Pons (tissue), 1 donor: ENCODE data around the gene TWNK.
"Not testable (repeated sequence)": the region's sequence is repeated elsewhere in the genome, so short reads cannot be mapped to it uniquely, and the experiment has no call there.

Experiments
- DNase-seq: peaks from one replicate; pipeline ENCODE4 v3.0.0-alpha.2; 2016; ENCODE audit warnings: low spot score

The TWNK gene

DNA sequence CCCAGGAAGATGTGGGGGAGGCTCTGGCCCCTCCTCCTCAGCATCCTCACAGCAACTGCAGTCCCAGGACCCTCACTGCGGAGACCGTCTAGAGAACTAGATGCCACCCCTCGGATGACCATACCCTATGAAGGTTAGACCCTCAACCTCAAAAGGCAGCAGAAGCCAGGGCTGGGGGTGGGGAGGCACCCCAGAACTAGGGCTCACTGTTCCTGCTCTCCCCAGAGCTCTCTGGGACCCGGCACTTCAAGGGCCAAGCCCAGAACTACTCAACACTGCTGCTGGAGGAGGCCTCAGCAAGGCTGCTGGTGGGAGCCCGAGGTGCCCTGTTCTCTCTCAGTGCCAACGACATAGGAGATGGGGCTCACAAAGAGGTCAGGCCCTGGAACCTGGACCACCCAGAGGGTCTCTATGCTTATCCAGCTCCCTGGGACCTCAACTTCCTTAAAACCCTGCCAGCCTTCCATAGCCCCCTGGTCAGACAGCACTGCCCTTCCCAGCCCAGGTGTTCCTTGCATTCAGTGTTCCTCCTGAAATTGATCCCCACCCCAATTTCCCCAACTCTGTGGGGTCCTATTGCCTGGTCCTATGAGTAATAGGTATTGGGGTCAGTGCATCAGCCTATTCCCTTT, 14.3 kb upstream of the TWNK start:
- no peak for DNase-seq

DNA sequence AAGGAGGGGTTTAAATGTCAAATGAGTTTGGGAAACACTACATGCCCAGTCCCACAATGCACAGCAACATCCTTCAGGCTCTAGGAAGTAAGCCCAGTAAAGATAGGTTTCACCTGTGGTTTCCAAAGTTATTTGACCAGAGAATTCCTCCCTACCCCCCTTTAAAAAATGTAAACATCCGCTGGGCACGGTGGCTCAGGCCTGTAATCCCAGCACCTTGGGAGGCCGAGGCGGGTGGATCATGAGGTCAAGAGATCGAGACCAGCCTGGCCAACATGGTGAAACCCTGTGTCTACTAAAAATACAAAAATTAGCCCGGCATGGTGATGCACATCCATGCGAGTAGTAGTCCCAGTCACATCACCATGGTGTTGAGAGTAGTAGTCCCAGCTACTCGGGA, 11.9 kb upstream of the TWNK start:
- not testable (repeated sequence) for DNase-seq

DNA sequence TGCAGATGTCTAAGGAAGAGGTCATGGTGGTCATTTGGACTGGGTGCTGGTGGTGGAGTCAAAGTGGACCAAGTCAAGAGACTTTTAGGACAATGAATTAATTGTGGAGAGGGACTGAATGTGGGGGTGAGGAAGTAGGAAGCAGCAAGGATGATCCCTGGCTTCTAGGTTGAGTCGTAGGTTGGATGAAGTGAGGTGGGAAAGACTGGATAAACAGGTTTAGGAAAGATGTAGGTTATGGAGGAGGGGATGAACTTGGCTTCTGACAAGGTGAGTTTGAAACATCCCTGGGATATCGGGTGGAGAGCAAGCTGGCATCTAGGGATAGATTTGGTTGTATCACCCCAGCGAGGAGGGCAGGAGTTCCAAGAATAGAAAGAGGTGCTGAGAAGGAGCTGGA, 10.4 kb upstream of the TWNK start:
- no peak for DNase-seq

DNA sequence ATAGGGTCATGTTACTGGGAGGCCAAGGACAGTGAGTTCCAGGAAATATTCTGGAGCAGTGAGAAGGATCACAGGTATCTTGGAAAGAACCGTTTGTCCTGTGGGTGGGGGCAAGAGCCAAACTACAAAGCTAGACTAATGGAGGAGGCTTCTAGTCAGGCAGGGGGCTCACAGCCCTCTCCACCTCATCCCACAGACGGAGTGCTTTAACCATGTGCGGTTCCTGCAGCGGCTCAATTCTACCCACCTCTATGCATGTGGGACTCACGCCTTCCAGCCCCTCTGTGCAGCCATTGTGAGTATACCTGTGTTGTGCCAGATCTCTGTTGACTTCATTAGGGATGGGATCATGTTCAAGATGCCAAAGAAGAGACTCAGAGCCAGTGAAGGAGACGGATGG, 9.9 kb upstream of the TWNK start:
- no peak for DNase-seq

DNA sequence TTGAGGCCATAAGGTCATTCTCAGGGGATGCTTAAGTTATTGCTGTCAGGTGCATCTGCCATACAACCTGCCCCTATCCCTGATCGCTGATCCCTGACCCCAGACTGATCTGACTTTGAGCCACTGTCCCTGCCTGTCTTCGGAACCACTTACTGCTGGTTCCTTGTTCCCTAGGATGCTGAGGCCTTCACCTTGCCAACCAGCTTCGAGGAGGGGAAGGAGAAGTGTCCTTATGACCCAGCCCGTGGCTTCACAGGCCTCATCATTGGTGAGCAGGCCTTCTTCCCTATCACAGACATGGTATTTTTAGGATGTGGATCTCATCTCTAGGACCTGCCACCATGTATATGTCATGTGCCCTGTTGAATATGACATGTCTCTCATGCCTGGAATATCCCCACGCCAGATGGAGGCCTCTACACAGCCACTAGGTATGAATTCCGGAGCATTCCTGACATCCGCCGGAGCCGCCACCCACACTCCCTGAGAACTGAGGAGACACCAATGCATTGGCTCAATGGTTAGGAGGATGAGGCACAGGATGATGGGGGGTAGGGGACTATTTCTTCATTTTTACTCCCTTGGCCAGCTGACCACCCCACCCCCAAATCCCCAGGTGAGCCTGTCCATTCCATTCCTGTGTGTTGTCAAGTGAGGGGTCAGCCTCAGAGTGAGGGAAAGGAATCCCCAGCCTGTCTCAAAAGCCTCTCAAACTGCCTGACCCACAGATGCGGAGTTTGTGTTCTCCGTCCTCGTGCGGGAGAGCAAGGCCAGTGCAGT, 9.0 kb upstream of the TWNK start:
- DNase-seq: no peak

DNA sequence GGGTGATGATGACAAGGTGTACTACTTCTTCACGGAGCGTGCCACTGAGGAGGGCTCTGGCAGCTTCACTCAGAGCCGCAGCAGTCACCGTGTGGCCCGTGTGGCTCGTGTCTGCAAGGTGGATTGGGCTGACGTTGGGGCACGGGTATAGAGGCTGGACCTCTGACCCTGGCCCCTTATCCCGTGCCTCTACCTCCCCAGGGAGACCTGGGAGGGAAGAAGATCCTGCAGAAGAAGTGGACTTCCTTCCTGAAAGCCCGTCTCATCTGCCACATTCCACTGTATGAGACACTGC, 8.5 kb upstream of the TWNK start:
- DNase-seq: no peak

DNA sequence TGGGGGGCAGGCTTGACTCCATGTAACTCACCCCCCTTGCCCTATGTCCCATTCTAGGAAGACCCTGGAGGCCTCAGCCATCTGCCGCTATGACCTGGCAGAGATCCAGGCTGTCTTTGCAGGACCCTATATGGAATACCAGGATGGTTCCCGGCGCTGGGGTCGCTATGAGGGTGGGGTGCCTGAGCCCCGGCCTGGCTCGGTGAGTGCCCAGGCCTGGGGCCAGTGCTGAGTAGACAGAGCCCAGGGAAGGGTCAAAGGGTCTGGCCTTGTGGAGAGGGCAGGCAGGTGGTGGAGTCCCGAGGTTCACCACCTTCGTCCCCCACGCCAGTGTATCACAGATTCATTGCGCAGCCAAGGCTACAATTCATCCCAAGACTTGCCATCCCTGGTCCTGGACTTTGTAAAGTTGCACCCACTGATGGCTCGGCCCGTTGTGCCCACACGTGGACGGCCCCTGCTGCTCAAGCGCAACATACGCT, 7.5 kb upstream of the TWNK start:
- no peak for DNase-seq

DNA sequence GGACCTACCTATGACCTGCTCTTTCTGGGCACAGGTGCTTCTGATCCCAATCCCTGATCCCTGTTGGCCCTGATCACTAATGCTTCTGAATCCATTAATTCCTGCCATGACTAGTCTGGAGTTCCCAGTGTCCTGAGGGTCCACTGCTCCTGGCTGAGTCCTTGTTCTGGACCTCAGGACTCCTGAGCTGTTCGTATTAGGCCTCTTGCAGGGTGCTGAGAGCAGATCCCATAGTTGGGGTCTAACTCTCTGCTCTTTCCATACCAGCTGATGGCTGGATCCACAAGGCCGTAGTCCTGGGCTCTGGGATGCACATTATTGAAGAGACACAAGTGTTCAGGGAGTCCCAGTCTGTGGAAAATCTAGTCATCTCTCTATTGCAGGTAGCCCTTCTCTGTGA, 7.0 kb upstream of the TWNK start:
- DNase-seq: no peak

DNA sequence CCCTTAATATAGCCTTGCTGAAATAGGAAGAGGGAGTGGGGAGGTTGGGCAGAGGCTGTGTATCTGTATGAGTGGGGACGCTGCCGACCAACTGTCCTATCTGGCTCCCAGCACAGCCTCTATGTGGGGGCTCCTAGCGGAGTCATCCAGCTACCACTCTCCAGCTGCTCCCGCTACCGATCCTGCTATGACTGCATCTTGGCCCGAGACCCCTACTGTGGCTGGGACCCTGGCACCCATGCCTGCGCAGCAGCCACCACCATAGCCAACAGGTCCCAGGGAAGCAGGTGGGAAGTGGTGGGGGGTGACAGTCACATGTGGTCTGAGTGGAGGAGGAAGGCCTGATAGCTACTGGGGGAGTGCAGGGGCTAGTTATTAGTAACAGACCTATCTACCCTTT, 6.6 kb upstream of the TWNK start:
- DNase-seq: no peak

DNA sequence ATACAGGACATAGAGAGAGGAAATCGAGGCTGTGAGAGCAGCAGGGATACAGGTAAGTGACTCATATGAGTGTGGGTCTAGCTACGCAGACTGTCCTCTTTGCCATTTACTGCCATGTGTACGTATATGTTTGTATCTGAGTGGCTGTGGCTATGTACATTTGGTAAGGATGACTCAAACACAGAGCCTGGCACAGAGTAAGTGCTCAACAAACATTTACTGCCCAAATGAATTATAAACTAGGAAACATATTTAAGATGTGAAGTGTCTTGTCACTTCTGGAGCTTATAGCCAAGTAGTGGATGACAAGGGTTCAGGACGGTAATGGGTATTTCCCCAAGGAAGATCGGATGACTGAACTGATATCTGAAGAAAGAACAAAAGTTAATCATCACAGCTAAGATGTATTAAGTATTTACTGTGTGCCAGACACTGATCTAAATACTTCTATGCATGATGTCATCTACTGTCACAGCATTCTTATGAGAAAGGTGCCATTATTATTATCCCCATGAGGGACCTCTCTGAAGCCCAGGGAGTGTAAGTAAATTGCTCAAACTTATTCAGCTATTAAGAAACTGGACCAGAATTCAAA, 6.1 kb upstream of the TWNK start:
- DNase-seq: no peak

DNA sequence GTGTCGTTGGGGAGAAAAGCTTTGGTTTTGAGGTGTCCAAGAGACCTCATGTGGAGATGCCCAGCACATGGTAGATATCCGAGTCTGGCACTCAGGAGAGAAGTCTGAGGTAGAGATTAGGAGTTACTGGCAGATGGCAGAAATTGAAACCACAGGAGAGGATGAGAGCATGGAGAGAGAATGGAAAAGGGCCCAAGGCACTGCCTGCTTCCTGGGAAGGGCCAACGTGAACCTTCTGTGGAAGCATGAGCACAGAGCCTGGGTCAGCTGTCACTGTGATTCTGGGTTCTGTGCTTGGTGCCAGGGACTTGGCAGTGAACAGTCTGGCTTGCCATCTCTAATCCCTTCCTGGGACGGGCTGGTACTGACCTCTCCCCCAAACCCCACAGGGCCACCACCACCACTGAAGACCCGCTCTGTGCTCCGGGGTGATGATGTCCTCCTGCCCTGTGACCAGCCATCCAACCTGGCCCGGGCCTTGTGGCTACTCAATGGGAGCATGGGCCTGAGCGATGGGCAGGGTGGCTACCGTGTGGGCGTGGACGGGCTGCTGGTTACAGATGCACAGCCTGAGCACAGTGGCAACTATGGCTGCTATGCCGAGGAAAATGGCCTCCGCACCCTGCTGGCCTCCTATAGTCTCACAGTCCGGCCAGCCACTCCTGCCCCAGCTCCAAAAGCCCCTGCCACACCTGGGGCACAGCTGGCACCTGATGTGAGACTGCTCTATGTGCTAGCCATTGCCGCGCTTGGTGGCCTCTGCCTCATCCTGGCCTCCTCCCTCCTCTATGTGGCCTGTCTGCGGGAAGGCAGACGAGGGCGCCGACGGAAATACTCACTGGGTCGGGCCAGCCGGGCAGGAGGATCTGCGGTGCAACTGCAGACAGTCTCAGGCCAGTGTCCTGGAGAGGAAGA, 4.2 kb upstream of the TWNK start:
- DNase-seq: peak; percentile 49

DNA sequence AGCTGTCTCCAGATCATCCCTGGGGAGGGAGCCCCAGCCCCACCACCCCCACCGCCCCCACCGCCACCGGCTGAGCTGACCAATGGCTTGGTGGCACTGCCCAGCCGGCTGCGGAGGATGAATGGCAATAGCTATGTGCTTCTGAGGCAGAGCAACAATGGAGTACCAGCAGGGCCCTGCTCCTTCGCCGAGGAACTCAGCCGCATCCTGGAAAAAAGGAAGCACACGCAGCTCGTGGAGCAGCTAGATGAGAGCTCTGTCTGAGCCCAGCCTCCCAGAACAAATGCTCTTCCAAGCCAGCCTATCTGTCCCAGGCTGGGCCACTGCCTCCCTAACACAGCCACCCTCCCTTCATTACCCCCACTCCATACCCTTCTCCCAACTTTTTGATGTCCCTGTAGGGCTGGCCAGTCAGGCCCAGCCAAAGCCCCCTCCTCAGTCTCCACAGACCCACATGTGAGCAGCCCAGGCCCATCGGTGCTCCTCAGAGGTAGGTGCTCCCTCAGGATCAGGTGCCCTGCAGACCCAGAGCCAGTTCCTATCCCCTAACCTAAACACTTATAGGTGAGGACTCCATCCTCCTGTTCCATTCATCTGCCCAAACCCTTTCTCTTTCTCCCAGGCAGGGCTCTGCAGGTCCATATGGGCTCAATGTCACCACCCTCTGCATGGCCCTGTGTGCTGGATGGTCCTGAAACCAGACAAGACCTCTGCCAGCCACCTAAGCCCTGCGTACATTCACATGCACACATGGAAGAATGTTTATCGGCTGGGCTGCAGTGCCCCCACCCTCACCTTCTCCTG, 3.3 kb upstream of the TWNK start:
- DNase-seq: no peak

DNA sequence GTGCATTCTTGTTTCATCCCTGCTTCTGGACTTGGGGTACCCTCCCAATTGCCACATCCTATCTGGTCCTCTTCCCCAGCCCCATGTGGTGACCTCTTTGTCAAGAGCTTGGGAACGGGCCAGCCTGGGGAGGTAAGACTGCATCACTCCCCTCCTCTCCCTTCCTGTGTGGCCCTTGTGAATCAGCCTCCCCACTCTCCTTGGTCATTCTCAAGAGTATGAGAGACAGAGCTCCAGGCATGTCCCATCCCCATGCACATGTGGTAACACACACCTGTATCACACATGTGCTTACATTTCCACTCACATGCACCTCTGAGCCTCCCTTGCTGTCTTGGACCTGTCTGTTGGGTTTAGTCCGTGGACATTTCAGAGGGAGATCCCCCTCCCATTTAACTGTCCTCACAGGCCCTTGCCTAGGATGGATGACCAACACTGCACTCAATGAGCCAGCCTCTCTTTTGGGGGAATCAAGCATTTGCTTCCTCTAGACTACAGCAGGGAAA, 2.6 kb upstream of the TWNK start:
- no peak for DNase-seq

DNA sequence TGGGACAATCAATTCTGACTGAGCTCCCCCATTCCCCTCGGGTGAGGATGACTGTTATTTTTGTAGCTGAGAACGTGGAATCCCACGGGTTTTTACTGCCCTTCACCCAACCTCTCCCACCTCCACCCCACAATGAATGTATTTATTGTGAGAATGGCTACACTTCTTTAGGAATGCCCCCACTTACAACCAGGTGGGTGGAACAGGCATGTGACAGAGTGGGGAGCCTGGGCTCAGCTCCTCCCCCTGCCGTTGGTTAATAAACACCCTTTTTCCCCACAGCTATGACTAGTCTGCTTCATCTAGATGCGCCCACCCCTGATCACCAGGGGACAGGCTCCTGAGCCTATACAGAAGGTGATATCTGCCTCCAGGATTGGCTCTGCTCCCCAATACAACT, 2.0 kb upstream of the TWNK start:
- DNase-seq: no peak

DNA sequence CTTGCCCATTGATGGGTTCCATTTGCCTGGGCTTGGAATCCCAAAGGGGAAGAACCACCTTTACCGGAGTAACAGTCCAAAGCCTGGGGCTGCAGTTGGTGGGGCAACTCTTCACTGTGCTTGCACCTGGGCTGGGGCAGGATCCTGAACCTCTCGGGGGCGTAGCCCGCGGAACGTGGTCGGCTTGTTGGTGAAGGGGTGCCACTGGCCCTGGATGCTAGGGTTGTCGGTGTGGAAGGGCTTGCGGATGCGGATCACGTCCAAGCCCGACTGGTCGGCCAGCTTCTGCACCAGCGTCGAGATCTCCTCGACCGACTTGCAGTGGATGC, 756 bp upstream of the TWNK start:
- no peak for DNase-seq

DNA sequence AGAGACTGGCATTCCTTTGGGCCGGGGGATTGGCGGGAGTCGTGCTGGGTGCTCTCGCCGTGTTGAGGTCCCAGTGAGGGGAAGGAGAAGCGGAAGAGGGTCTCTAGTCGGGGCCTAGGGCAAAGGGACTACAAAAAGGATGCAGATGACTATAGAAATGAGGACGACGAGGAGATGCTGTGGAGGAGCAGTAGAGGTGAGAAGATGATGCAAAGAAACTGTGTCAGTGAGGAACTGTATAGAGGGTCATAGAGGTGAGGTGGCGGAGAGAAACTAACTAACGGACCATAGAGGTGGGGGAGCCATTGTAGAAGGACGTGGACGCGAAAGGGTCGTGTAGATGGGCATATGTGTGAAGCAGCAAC, 324 bp downstream of the TWNK start:
- no peak for DNase-seq

DNA sequence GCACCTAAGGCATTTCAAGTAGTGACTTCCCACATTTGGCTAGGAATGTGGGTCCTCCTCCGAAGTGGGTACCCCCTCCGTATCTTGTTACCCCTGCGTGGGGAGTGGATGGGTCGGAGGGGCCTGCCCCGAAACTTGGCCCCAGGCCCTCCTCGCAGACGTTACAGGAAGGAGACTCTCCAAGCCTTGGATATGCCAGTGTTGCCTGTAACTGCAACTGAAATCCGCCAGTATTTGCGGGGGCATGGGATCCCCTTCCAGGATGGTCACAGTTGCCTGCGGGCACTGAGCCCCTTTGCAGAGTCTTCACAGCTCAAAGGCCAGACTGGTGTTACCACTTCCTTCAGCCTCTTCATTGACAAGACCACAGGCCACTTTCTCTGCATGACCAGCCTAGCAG, 823 bp downstream of the TWNK start:
- DNase-seq: no peak

DNA sequence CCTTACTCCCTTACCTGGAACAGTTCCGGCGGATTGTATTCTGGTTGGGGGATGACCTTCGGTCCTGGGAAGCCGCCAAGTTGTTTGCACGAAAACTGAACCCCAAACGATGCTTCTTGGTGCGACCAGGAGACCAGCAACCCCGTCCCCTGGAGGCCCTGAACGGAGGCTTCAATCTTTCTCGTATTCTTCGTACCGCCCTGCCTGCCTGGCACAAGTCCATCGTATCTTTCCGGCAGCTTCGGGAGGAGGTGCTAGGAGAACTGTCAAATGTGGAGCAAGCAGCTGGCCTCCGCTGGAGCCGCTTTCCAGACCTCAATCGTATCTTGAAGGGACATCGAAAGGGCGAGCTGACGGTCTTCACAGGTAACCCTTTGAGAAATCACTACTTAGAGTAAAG, 1.7 kb downstream of the TWNK start:
- DNase-seq: no peak

DNA sequence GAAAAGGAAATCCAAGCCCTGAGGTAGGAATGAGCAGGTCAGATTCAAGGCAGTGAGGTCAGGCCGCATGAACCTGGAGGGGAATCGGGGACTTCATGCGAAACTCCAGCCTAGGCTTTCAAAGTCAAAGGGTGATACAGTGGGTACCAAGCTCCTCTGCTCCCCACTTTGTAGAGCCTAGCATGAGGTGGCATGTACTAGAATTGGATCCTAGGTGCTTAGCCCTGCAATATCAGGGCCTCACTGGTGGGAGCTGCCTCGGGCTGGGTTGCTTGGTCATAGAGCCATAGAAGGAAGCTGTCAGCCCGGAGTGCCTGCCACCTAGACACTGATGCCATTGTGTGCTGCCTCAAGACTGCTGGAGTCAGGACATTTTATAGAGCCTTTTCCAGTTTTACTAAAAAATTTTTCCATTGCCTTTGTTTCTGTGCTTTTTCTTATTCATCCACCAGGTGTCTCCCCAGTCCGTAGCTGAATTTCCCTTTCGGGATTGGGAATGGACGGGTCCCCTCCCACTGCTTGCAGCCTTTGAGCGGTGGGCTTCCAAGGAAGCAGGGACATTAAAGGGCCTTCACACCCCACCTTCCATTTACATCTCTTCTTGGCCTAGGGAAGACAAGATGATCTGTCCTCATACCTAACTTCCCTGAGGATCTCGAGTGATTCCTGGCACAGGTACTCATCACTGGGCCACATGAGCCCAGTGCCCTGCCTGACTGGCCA, 6.8 kb downstream of the TWNK start:
- DNase-seq: peak; percentile 89

DNA sequence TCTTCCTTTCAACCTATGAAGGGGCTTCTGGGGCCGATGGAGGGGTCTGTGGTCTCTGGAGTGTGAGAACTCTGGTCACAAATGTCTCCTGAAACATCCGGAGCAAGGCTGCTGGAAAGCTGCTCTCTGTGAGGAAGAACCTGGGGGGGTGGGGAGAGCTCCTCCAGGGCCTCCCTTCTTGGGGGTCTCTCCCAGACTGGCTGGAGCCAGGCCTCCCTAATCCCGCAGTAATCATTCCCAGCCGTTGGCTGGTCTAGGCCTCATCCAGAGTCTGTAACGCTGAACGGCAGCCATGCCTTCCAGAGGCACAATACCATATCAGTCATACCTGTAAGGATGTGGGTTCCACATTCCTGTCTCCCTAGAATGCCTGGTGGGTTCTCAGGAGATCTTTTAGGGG, 7.8 kb downstream of the TWNK start:
- DNase-seq: no peak
